NB4 (cell line): ENCODE results near the gene SLC9A2.
A peak's percentile ranks its signal among the peaks of the same experiment; 100 is the strongest.

Experiments
- DNase-seq: peaks from one replicate; pipeline ENCODE4 v3.0.0; 2010; ENCODE audit warnings: low read depth
- H3K4me3 ChIP-seq: one replicate; pipeline ENCODE4 v1.5.1; 2011; ENCODE audit warnings: mild to moderate bottlenecking, low read depth, low read length, moderate library complexity
- CTCF ChIP-seq: IDR thresholded peaks from one replicate; pipeline ENCODE4 v1.5.1; 2012; ENCODE audit warnings: low read depth, low read length
- MAX ChIP-seq: IDR thresholded peaks from 2 replicates; pipeline ENCODE4 v1.6.1; 2011; ENCODE audit warnings: low read depth, low read length
- MYC ChIP-seq: IDR thresholded peaks from 2 replicates; pipeline ENCODE4 v1.6.1; 2011; ENCODE audit warnings: low read depth, low read length
- POLR2A ChIP-seq: IDR thresholded peaks from 2 replicates; pipeline ENCODE4 v1.6.1; 2011; ENCODE audit warnings: mild to moderate bottlenecking; ENCODE audit not compliant: insufficient read length; ENCODE audit errors: extremely low read depth

The SLC9A2 gene

GRCh38 chr2:102619414-102620319 is at the start of gene SLC9A2:
Gene SLC9A2, plus strand, starts transcription at chr2:102619553. Its CDS starts 296 bp downstream, at chr2:102619849.
- DNase-seq, result peak; percentile 36
- TF ChIP-seq CTCF (no peak), MAX (no peak), MYC (no peak), POLR2A (no peak)
- H3K4me3 ChIP-seq, result no peak within 1 kb of the TSS

GRCh38 chr2:102575888-102576287 is 43.5 kb upstream of the SLC9A2 start:
- no peak for DNase-seq
- TF ChIP-seq MAX, result no peak
- TF ChIP-seq POLR2A, result no peak
- TF ChIP-seq MYC, result no peak
- no peak for TF ChIP-seq CTCF
- H3K4me3 ChIP-seq, result no peak overlapping the region

GRCh38 chr2:102578376-102578775 is 41.0 kb upstream of the SLC9A2 start:
- H3K4me3 ChIP-seq, result no peak overlapping the region
- DNase-seq, result no peak
- TF ChIP-seq MAX (no peak), MYC (no peak), CTCF (no peak), POLR2A (no peak)

- peak; percentile 37 for DNase-seq
- H3K4me3 ChIP-seq, result peak overlapping the region; percentile 12
- TF ChIP-seq MAX (no peak), MYC (no peak), POLR2A (no peak)
These were observed 37.4 kb upstream of the SLC9A2 start for GRCh38 chr2:102581911-102582310.

- TF ChIP-seq POLR2A (no peak), MAX (no peak), CTCF (no peak), MYC (no peak)
- DNase-seq, result no peak
- no peak overlapping the region for H3K4me3 ChIP-seq
These were observed 36.5 kb upstream of the SLC9A2 start for GRCh38 chr2:102582845-102583244.

GRCh38 chr2:102585847-102586404 is 33.4 kb upstream of the SLC9A2 start:
- DNase-seq, result no peak
- H3K4me3 ChIP-seq, result no peak overlapping the region
- TF ChIP-seq POLR2A, result no peak
- TF ChIP-seq MYC, result no peak
- TF ChIP-seq MAX, result no peak
- TF ChIP-seq CTCF, result no peak
